Activated T-helper 1 cell treated with anti-CD3 and anti-CD28 coated beads, Interleukin-12 subunit alpha, Interleukin-12 subunit beta, Interleukin-2, Interleukin-4 antibody, amounts not matched to agents 30 ng/mL and 10 ng/mL and 1 ng/mL, durations not matched to agents 14 hours and 24 hours and 36 hours (primary cell): ENCODE results near the gene AURKAIP1. TPM values are rescaled to one million over a fixed set of nuclear protein-coding genes. Genes with fewer than 3 reads are reported as not detected.
"Not testable (repeated sequence)": the region's sequence is repeated elsewhere in the genome, so short reads cannot be mapped to it uniquely, and the experiment has no call there.

Experiments used
- DNase-seq: peaks from one replicate; pipeline ENCODE4 v3.0.0; 2021; ENCODE audit warnings: low spot score
- H3K27ac Mint-ChIP-seq: one replicate; pipeline ENCODE4 v1.8.0; 2021; ENCODE audit warnings: mild to moderate bottlenecking, mixed read lengths
- H3K27me3 Mint-ChIP-seq: one replicate; pipeline ENCODE4 v1.8.0; 2022; ENCODE audit warnings: mild to moderate bottlenecking, moderate library complexity, mixed read lengths; ENCODE audit not compliant: insufficient read depth
- H3K36me3 Mint-ChIP-seq: one replicate; pipeline ENCODE4 v1.8.0; 2021; ENCODE audit warnings: low read depth, mixed read lengths
- H3K4me1 Mint-ChIP-seq: one replicate; pipeline ENCODE4 v1.8.0; 2021; ENCODE audit warnings: low read depth, mixed read lengths
- H3K4me3 Mint-ChIP-seq: one replicate; pipeline ENCODE4 v1.8.0; 2021; ENCODE audit warnings: mild to moderate bottlenecking, moderate library complexity, mixed read lengths
- H3K9me3 Mint-ChIP-seq: one replicate; pipeline ENCODE4 v1.8.0; 2021; ENCODE audit warnings: mixed read lengths
- intact Hi-C: fragments of 100-400 bp; cut with micrococcal nuclease; formaldehyde crosslinking; loops from one replicate; pipeline ENCODE4 v1.15.1; 2024
- total RNA-seq: library from RNA; stranded (reverse); gene quantifications from 2 replicates; pipeline ENCODE4 v1.2.3, GENCODE V29; 2022

The AURKAIP1 gene
- total RNA-seq, 1 donor from 2014 or later = 148 TPM

- H3K9me3 Mint-ChIP-seq = no peaks in the 10 kb centered on the region
- H3K4me3 Mint-ChIP-seq = peak overlapping the region; percentile 74
- peak; percentile 70 for DNase-seq
- peaks cover 11% of the 10 kb centered on the region for H3K4me1 Mint-ChIP-seq
- intact Hi-C loops = loop anchor here (1.0 kb wide), 1 partner anchor 242 kb away; no protein-coding TSS in a partner anchor
- peaks cover 8% of the 10 kb centered on the region for H3K36me3 Mint-ChIP-seq
- peaks cover 2% of the 10 kb centered on the region for H3K27me3 Mint-ChIP-seq
- peak overlapping the region; percentile 34 for H3K27ac Mint-ChIP-seq
Observed at GRCh38 chr1:1371746-1372711, 3.0 kb downstream of the AURKAIP1 start.

DNA sequence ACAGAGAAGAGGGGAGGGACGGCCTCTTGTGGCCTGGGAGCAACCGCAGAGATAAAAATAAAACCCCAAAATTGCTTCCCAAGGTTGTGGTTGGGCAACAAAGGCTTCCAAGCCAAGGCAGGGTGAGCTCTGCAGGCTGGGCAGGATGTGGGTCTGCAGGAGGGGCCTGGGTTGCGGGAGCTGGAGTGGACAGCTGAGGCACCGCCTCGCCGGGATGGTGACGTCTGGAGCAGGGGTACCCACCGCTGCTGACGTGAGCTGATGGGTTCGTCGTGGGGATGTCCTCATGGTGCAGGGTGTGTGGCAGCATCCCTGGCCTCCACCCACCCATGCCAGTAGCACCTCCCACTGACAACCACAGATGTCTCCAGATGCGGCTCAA lies 3.7 kb downstream of the AURKAIP1 start:
- Mint-ChIP-seq H3K9me3 (no peaks in the 10 kb centered on the region), H3K27ac (no peak overlapping the region), H3K4me1 (peaks cover 11% of the 10 kb centered on the region), H3K27me3 (peaks cover 2% of the 10 kb centered on the region), H3K4me3 (peak overlapping the region; percentile 45), H3K36me3 (peaks cover 8% of the 10 kb centered on the region)
- DNase-seq = peak; percentile 68
- intact Hi-C loops = no loop called here

GRCh38 chr1:1370771-1371300 lies 4.2 kb downstream of the AURKAIP1 start:
- H3K4me3 Mint-ChIP-seq = peak overlapping the region; percentile 45
- DNase-seq = no peak
- H3K27me3 Mint-ChIP-seq = peaks cover 2% of the 10 kb centered on the region
- H3K9me3 Mint-ChIP-seq = no peaks in the 10 kb centered on the region
- no peak overlapping the region for H3K27ac Mint-ChIP-seq
- intact Hi-C loops = no loop called here
- peaks cover 11% of the 10 kb centered on the region for H3K4me1 Mint-ChIP-seq
- H3K36me3 Mint-ChIP-seq = peaks cover 8% of the 10 kb centered on the region

GRCh38 chr1:1370094-1370493 lies 4.9 kb downstream of the AURKAIP1 start:
- H3K27me3 Mint-ChIP-seq, H3K27ac Mint-ChIP-seq, intact Hi-C loops, H3K9me3 Mint-ChIP-seq, H3K36me3 Mint-ChIP-seq, DNase-seq: not testable (repeated sequence)
- peak overlapping the region; percentile 25 for H3K4me3 Mint-ChIP-seq
- peaks cover 11% of the 10 kb centered on the region for H3K4me1 Mint-ChIP-seq

- peaks cover 5% of the 10 kb centered on the region for H3K27me3 Mint-ChIP-seq
- intact Hi-C loops = no loop called here
Observed at GRCh38 chr1:1367315-1367714, 7.7 kb downstream of the AURKAIP1 start.

DNA sequence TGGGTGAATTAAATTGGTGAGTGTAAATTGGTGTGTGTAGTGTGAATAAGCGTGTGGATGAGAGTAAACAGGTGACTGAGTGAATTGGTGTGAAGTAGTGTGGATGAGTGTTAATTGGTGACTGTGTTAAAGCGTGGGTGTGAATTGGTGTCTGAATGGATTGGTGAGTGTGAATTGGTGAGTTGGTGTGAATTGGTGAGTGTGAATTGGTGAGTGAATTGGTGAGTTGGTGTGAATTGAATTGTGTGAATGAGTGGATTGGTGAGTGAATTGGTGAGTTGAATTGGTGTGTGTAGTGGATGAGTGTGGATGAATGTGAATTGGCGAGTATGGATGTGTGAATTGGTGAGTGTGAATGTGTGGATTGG lies 8.3 kb downstream of the AURKAIP1 start:
- intact Hi-C loops = no loop called here
- H3K9me3 Mint-ChIP-seq = no peaks in the 10 kb centered on the region
- H3K4me3 Mint-ChIP-seq = no peak overlapping the region
- H3K27me3 Mint-ChIP-seq = peaks cover 5% of the 10 kb centered on the region
- DNase-seq = no peak
- no peak overlapping the region for H3K27ac Mint-ChIP-seq
- H3K4me1 Mint-ChIP-seq = no peaks in the 10 kb centered on the region
- H3K36me3 Mint-ChIP-seq = no peaks in the 10 kb centered on the region

More at GRCh38 chr1:1367315-1367714, 7.7 kb downstream of the AURKAIP1 start:
- Mint-ChIP-seq H3K9me3 (no peaks in the 10 kb centered on the region), H3K4me3 (no peak overlapping the region), H3K36me3 (peaks cover 2% of the 10 kb centered on the region), H3K4me1 (peaks cover 4% of the 10 kb centered on the region), H3K27ac (no peak overlapping the region)
- no peak for DNase-seq

- Mint-ChIP-seq H3K27ac (no peak overlapping the region), H3K36me3 (no peaks in the 10 kb centered on the region), H3K4me1 (no peaks in the 10 kb centered on the region), H3K4me3 (no peak overlapping the region), H3K9me3 (no peaks in the 10 kb centered on the region), H3K27me3 (peaks cover 5% of the 10 kb centered on the region)
- DNase-seq = no peak
- intact Hi-C loops = no loop called here
Observed at GRCh38 chr1:1365875-1366698, 8.9 kb downstream of the AURKAIP1 start.

DNA sequence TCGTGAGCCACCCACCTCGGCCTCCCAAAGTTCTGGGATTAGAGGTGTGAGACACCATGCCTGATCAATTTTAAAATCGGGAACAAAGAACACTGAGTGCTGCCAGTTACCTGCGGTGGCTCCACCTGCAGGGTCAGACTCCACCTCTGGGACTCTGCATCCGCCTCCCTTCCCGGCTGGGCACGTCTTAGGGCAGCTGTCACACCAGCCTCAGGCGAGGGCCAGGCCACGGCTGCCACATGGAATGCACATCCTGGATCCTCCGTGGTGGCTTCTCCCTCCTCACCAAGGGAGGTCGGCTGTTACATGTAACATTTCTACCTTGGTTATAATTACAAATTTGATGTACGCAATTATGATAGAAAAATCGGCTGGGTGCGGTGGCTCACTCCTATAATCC lies 10.7 kb downstream of the AURKAIP1 start:
- intact Hi-C loops = no loop called here

DNA sequence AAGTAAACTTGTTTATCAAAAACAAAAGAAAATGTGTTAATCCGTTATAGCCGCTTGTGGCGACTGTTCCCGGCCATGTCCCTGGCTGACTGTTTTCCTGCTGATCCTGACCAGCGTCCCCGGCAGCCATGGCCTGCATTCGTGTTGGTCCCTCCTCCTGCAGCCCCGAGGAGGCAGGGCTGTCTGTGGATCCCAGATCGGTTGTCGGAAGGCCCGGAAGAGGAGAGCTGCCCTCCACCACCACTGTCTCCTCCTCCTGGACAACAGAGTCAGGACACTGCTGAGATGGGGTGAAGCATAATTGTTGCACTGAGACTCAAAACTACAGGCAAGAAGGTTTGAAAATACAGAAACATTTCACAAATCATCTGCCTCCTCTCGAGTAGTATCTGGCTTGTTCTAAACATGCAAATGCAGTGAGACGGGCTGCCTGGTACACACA lies 13.0 kb downstream of the AURKAIP1 start:
- no peaks in the 10 kb centered on the region for H3K36me3 Mint-ChIP-seq
- H3K27ac Mint-ChIP-seq = no peak overlapping the region
- peaks cover 6% of the 10 kb centered on the region for H3K4me1 Mint-ChIP-seq
- no peaks in the 10 kb centered on the region for H3K9me3 Mint-ChIP-seq
- intact Hi-C loops = no loop called here
- H3K4me3 Mint-ChIP-seq = no peak overlapping the region
- no peak for DNase-seq
- H3K27me3 Mint-ChIP-seq = peaks cover 16% of the 10 kb centered on the region

More for the DNA sequence above, 10.7 kb downstream of the AURKAIP1 start:
- DNase-seq = no peak
- no peak overlapping the region for H3K27ac Mint-ChIP-seq
- H3K4me3 Mint-ChIP-seq = no peak overlapping the region
- peaks cover 3% of the 10 kb centered on the region for H3K4me1 Mint-ChIP-seq
- no peaks in the 10 kb centered on the region for H3K36me3 Mint-ChIP-seq
- no peaks in the 10 kb centered on the region for H3K9me3 Mint-ChIP-seq
- peaks cover 6% of the 10 kb centered on the region for H3K27me3 Mint-ChIP-seq

DNA sequence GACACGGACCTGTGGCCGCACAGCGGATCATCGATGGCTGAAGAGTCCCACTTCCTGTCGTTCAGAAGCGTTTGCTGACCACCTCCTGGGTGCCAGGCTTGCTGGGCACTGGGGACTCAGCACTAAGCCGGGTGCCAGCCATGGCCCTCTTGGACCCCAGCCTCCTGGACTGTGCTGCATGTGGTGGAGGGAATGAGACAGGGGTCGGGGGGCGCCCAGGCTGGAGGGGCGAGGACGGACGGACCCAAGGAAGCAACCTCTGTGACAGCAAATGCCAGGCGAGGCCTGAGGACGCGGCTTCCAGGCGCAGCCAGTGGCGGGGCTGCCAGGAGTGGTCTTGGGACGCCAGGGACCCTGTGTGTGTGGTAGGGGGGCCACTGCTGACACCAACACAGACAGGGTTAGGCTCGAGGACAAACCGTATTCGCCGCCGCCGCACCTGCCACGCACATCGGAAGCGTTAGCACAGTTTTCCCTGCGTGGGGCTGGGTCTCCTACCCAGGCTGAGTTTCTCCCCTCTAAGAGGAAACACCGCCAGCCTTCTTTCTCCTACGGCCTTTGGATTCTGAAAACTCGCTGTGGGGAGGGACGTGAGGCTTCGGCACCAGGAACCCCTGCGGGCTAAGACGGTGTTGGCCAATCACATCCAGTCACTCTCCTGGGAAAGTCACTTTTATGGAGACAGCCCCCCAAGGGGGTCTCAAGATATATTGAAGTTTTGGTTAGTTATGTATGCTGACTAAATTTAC lies 13.6 kb downstream of the AURKAIP1 start:
- H3K36me3 Mint-ChIP-seq = no peaks in the 10 kb centered on the region
- intact Hi-C loops = no loop called here
- no peak overlapping the region for H3K27ac Mint-ChIP-seq
- no peak overlapping the region for H3K4me3 Mint-ChIP-seq
- peaks cover 16% of the 10 kb centered on the region for H3K27me3 Mint-ChIP-seq
- peaks cover 6% of the 10 kb centered on the region for H3K4me1 Mint-ChIP-seq
- no peak for DNase-seq
- H3K9me3 Mint-ChIP-seq = no peaks in the 10 kb centered on the region

DNA sequence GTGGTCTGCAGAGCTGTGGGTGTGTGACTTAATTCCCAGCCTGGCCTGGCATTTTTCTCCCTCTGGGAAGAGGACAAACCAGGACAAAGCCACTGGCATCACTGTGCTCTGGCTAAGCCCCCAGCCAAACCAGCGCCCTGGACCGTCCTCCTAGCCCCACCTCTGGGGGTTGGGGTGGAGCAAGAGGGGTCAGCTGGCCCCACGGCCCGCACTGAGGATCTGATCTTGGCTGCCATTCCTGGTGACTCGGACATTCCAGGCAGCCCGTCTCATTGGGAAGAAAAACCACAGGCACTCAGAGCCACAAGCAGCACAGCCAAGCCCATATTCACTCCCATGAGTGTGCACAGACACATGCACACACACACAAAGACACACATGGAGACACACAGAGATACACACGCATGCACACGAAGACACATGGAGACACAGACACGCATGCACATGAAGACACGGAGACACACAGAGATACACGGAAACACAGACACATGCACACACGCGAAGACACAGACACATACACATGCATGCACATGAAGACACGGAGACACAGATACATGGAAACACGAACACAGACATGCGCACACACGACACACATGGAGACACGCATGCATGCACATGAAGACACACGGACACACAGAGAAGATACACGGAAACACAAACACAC lies 14.4 kb downstream of the AURKAIP1 start:
- no peaks in the 10 kb centered on the region for H3K9me3 Mint-ChIP-seq

More for the DNA sequence above, 14.4 kb downstream of the AURKAIP1 start:
- intact Hi-C loops = no loop called here
- H3K36me3 Mint-ChIP-seq = no peaks in the 10 kb centered on the region
- H3K4me1 Mint-ChIP-seq = peaks cover 6% of the 10 kb centered on the region
- H3K27ac Mint-ChIP-seq = no peak overlapping the region
- no peak for DNase-seq
- peaks cover 16% of the 10 kb centered on the region for H3K27me3 Mint-ChIP-seq
- no peak overlapping the region for H3K4me3 Mint-ChIP-seq
